IMR-90 (cell line): ENCODE data around the gene XYLB. TPM values are rescaled to one million over a fixed set of nuclear protein-coding genes. Genes with fewer than 3 reads are reported as not detected.

ENCODE experiments used
- microRNA-seq, 2 experiments: library from miRNA; stranded (forward) in 1 of 2; unstranded in 1 of 2; fragments of 10-50 nt in 1 of 2; fragments of <30 nt in 1 of 2; gene quantifications in 1 of 2; microRNA quantifications in 1 of 2; one replicate each; pipeline versions ENCODE3 to v1.1.0; 2013 to 2020; ENCODE audit not compliant: insufficient read depth in 1 of 2, insufficient read length in 1 of 2, unreplicated experiment in 1 of 2
- polyA plus RNA-seq, 3 experiments: library from polyadenylated mRNA; depleted of rRNA; stranded (reverse); fragments of >200 nt; gene quantifications; 2 replicates each; pipeline ENCODE4 v1.2.3, GENCODE V29; 2012; ENCODE audit warnings: low replicate concordance in 1 of 3
- small RNA-seq, 5 experiments: library from RNA; depleted of rRNA; stranded (forward); fragments of <200 nt; gene quantifications; one replicate each; pipeline ENCODE3, GENCODE V24; 2012
- total RNA-seq: library from RNA; depleted of rRNA; stranded (reverse); fragments of >200 nt; gene quantifications from 2 replicates; pipeline ENCODE4 v1.2.3, GENCODE V29; 2012; rRNA removed

Gene XYLB
- total and polyA plus RNA-seq, 2 of the 4 experiments (the other 2 are of a cell fraction), result 3.0 to 3.4 TPM

Small RNA genes within 50 kb of the gene (microRNA-seq; reads per million reads assigned to microRNA genes)
- gene RNU6-235P (ENCODE audit: insufficient read depth, insufficient read length), result not detected

Small RNA genes within 50 kb of the gene (small RNA-seq; reads per million reads assigned to genes)
- 0 to 0.60 (median 0) reads per million in 5 experiments for gene RNU6-235P

Other genes starting within 250 kb of the XYLB start
- 19.4 and 30.8 TPM in 2 replicates for gene ACAA1, start 209.7 kb upstream of the XYLB start, total RNA-seq
- 62.4 and 69.4 TPM in 2 replicates for gene ACAA1, start 209.7 kb upstream of the XYLB start, polyA plus RNA-seq (2012; rRNA removed)
- gene MYD88, start 208.1 kb upstream of the XYLB start, total RNA-seq, result 9.3 and 10.8 TPM in 2 replicates
- gene MYD88, start 208.1 kb upstream of the XYLB start, polyA plus RNA-seq (2012; rRNA removed), result 34.4 and 39.8 TPM in 2 replicates
- 37.6 and 50.5 TPM in 2 replicates for gene OXSR1, start 181.2 kb upstream of the XYLB start, total RNA-seq
- 28.9 and 32.9 TPM in 2 replicates for gene OXSR1, start 181.2 kb upstream of the XYLB start, polyA plus RNA-seq (2012; rRNA removed)
- gene SLC22A13, start 81.0 kb upstream of the XYLB start, total RNA-seq, result under 0.01 TPM in 2 replicates
- 0.22 and 0.29 TPM in 2 replicates for gene SLC22A13, start 81.0 kb upstream of the XYLB start, polyA plus RNA-seq (2012; rRNA removed)
- under 0.01 TPM in 1 of 2 replicates, not detected in the other for gene SLC22A14, start 64.5 kb upstream of the XYLB start, total RNA-seq
- gene SLC22A14, start 64.5 kb upstream of the XYLB start, polyA plus RNA-seq (2012; rRNA removed), result 0.07 and 0.10 TPM in 2 replicates
- 1.3 and 1.4 TPM in 2 replicates for gene ACVR2B, start 107.1 kb downstream of the XYLB start, total RNA-seq
- gene ACVR2B, start 107.1 kb downstream of the XYLB start, polyA plus RNA-seq (2012; rRNA removed), result 0.60 TPM in 2 replicates
- 10.2 and 12.8 TPM in 2 replicates for gene EXOG, start 149.6 kb downstream of the XYLB start, total RNA-seq
- 12.1 and 15.0 TPM in 2 replicates for gene EXOG, start 149.6 kb downstream of the XYLB start, polyA plus RNA-seq (2012; rRNA removed)